ENCODE results near the gene FYTTD1. TPM values are rescaled to one million over a fixed set of nuclear protein-coding genes. Genes with fewer than 3 reads are reported as not detected.
A peak's percentile ranks its signal among the peaks of the same experiment; 100 is the strongest.
"Not testable (repeated sequence)": the region's sequence is repeated elsewhere in the genome, so short reads cannot be mapped to it uniquely, and the experiment has no call there.

Gene FYTTD1
- total RNA-seq, 6 donors from 2014 or later, result 25.5 to 50.0 (median 37.5) TPM

- DNase-seq (no peak), ATAC-seq (ENCODE audit: low FRiP score in 2 of 2) (no peak)
- Histone ChIP-seq H3K9me3 (no peaks in the 10 kb centered on the region), H3K27me3 (no peaks in the 10 kb centered on the region), H3K4me1 (peaks cover 11 to 20% (median 16%) of the 10 kb centered on the region in 4 donors), H3K36me3 (peaks cover 1 to 20% (median 6%) of the 10 kb centered on the region in 4 donors), H3K27ac (no peak overlapping the region), H3K4me3 (no peak overlapping the region)
- 76 to 88% methylated on average over 9 of the region's 9 CpGs for WGBS, 2 donors
- TF ChIP-seq POLR2A (IDR thresholded peaks at IDR 0.05) (no peak), CTCF (IDR thresholded peaks at IDR 0.05) (no peak), POLR2AphosphoS5 (IDR thresholded peaks at IDR 0.05) (no peak), EP300 (IDR thresholded peaks at IDR 0.05) (no peak)
Measured at GRCh38 chr3:197709135-197709534, 40.5 kb upstream of the FYTTD1 start.

GRCh38 chr3:197710965-197711364 lies 38.7 kb upstream of the FYTTD1 start:
- not testable (repeated sequence) for H3K27me3 ChIP-seq; H3K9me3 ChIP-seq; H3K4me3 ChIP-seq; H3K27ac ChIP-seq; DNase-seq; ATAC-seq (ENCODE audit: low FRiP score in 2 of 2); H3K36me3 ChIP-seq
- WGBS, 2 donors, result 86 to 93% methylated on average over 5 of the region's 5 CpGs
- peaks cover 11 to 20% (median 16%) of the 10 kb centered on the region in 4 donors for H3K4me1 ChIP-seq

- H3K4me3 ChIP-seq, result peak overlapping the region in 3 of 4 donors; percentile 26 to 47 (median 38)
Measured at GRCh38 chr3:197711973-197712707, 37.5 kb upstream of the FYTTD1 start.

GRCh38 chr3:197713477-197713822 lies 36.2 kb upstream of the FYTTD1 start:
- H3K4me3 ChIP-seq, result no peak overlapping the region
- H3K27me3 ChIP-seq, result no peaks in the 10 kb centered on the region
- peaks cover 11 to 20% (median 16%) of the 10 kb centered on the region in 4 donors for H3K4me1 ChIP-seq
- WGBS, 2 donors, result 74 to 79% methylated on average over 4 of the region's 4 CpGs
- no peaks in the 10 kb centered on the region for H3K9me3 ChIP-seq
- ATAC-seq (ENCODE audit: low FRiP score in 2 of 2), result no peak
- peaks cover 0 to 17% (median 3%) of the 10 kb centered on the region in 4 donors for H3K36me3 ChIP-seq
- no peak for DNase-seq
- H3K27ac ChIP-seq, result peak overlapping the region; percentile 84 to 90 (median 88)
- TF ChIP-seq POLR2A (IDR thresholded peaks at IDR 0.05) (no peak), CTCF (IDR thresholded peaks at IDR 0.05) (no peak), EP300 (IDR thresholded peaks at IDR 0.05) (no peak), POLR2AphosphoS5 (IDR thresholded peaks at IDR 0.05) (no peak)

More at GRCh38 chr3:197711973-197712707, 37.5 kb upstream of the FYTTD1 start:
- H3K9me3 ChIP-seq, result no peaks in the 10 kb centered on the region
- no peak for TF ChIP-seq CTCF (IDR thresholded peaks at IDR 0.05)
- TF ChIP-seq EP300 (IDR thresholded peaks at IDR 0.05), result peak in 1 of 4 donors; percentile 86
- peak in 2 of 4 donors; percentile 28 to 71 for TF ChIP-seq POLR2A (IDR thresholded peaks at IDR 0.05)
- peak; percentile 61 to 80 for TF ChIP-seq POLR2AphosphoS5 (IDR thresholded peaks at IDR 0.05)
- peak; percentile 97 to 100 for ATAC-seq (ENCODE audit: low FRiP score in 2 of 2)
- H3K4me1 ChIP-seq, result peaks cover 11 to 20% (median 16%) of the 10 kb centered on the region in 4 donors
- DNase-seq, result peak in 1 of 2 donors; percentile 93
- no peaks in the 10 kb centered on the region for H3K27me3 ChIP-seq
- peaks cover 0 to 12% (median 0%) of the 10 kb centered on the region in 4 donors for H3K36me3 ChIP-seq
- peak overlapping the region; percentile 84 to 90 (median 88) for H3K27ac ChIP-seq
- 3 to 5% methylated on average over 9 of the region's 9 CpGs for WGBS, 2 donors

- ATAC-seq (ENCODE audit: low FRiP score in 2 of 2), result no peak
- Histone ChIP-seq H3K4me1 (peaks cover 11 to 20% (median 16%) of the 10 kb centered on the region in 4 donors), H3K9me3 (no peaks in the 10 kb centered on the region), H3K27ac (peak overlapping the region in 2 of 4 donors; percentile 84 to 86), H3K4me3 (no peak overlapping the region), H3K27me3 (no peaks in the 10 kb centered on the region), H3K36me3 (peaks cover 0 to 17% (median 3%) of the 10 kb centered on the region in 4 donors)
- no peak for DNase-seq
- no peak for TF ChIP-seq CTCF (IDR thresholded peaks at IDR 0.05)
- no peak for TF ChIP-seq POLR2AphosphoS5 (IDR thresholded peaks at IDR 0.05)
- TF ChIP-seq POLR2A (IDR thresholded peaks at IDR 0.05), result no peak
- no peak for TF ChIP-seq EP300 (IDR thresholded peaks at IDR 0.05)
- WGBS, 2 donors, result 94 to 97% methylated on average over 4 of the region's 4 CpGs
Measured at GRCh38 chr3:197714251-197714650, 35.4 kb upstream of the FYTTD1 start.

All from upper lobe of left lung (tissue), 6 donors.